Transverse colon (tissue), 3 donors: ENCODE results near the gene BRME1.

Experiments used
- EP300 ChIP-seq: sonication (generic); formaldehyde crosslinking; IDR thresholded peaks from one replicate; pipeline ENCODE4 v1.6.1; 2017; ENCODE audit warnings: antibody characterized with exemption, low read depth
- POLR2A ChIP-seq: fragments of 450-650 bp; IDR thresholded peaks from one replicate; pipeline ENCODE4 v1.6.1; 2016; ENCODE audit warnings: antibody characterized with exemption, mild to moderate bottlenecking, moderate library complexity
- TF ChIP-seq, protein P1 (sequence below), 5 experiments: fragments of 200-600 bp in 3 of 5; fragments of 450-650 bp in 2 of 5; sonication (generic) in 3 of 5; IDR thresholded peaks; 1 replicate in 2 of 5; 2 replicates in 3 of 5; pipeline ENCODE4 v1.5.1; 2016 to 2017; ENCODE audit warnings: antibody characterized with exemption in 5 of 5, inconsistent platforms in 3 of 5, mild to moderate bottlenecking in 2 of 5, moderate library complexity in 1 of 5

DNA sequence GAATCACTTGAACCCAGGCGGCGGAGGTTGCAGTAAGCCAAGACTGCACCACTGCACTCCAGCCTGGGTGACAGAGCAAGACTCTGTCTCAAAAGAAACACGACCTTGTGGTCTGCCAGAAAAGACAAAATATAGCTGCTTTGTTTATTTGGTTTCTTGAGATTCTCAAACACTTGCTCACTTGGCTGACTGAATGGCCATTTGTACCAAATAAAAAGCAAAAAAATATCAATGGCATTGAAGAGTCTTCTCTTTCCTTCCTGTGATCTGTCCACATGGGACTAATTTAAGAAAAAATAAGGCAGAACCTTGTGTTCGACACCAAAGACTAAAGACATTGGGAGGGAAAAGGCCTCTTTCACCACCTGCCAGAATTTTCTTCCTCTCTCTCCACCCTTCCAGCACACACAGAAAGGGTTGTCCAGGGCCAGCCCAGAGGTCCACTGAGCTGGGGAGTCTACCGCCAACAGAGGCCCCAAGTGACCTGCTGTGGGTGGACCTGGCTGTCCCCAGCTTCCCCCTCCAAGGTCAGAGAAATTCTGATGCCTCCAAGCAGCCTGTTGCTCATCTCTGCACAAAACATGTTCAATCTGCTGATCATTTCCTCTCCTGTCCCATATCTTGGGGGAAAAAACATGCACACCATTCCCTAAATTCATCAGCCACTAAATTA, 5.9 kb downstream of the BRME1 start:
- TF ChIP-seq, protein P1, sequence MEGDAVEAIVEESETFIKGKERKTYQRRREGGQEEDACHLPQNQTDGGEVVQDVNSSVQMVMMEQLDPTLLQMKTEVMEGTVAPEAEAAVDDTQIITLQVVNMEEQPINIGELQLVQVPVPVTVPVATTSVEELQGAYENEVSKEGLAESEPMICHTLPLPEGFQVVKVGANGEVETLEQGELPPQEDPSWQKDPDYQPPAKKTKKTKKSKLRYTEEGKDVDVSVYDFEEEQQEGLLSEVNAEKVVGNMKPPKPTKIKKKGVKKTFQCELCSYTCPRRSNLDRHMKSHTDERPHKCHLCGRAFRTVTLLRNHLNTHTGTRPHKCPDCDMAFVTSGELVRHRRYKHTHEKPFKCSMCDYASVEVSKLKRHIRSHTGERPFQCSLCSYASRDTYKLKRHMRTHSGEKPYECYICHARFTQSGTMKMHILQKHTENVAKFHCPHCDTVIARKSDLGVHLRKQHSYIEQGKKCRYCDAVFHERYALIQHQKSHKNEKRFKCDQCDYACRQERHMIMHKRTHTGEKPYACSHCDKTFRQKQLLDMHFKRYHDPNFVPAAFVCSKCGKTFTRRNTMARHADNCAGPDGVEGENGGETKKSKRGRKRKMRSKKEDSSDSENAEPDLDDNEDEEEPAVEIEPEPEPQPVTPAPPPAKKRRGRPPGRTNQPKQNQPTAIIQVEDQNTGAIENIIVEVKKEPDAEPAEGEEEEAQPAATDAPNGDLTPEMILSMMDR (IDR thresholded peaks at IDR 0.05), result no peak
- TF ChIP-seq EP300 (no peak), POLR2A (no peak)
